NCI-H345 (cell line): ENCODE results near the gene THRB.
"Not testable (repeated sequence)": the region's sequence is repeated elsewhere in the genome, so short reads cannot be mapped to it uniquely, and the experiment has no call there.

ENCODE experiments used
- DNase-seq: peaks from one replicate; lab custom pipeline; 2025; lab: John Stamatoyannopoulos, UW

Gene THRB

DNA sequence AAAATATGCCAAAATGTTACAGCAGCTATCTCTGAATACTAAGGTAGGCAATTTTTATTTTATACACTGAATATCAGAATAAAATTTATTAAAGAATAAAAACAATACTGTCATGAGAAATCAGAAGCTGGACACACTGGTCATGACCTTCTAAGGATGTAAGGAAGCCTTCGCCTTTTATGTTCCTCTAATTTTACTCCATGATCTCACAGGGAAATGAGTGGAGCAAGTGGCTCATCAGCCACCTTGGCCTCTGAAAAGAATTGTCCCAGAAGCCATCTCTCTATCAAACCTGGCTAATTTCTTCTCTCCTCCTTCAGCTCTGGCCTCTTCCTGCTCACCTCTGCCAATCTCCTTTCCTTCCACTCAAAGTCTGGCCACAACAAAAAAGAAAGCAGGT, 48.6 kb downstream of the THRB start:
- no peak for DNase-seq

- DNase-seq = no peak
Measured at GRCh38 chr3:24443476-24443875, 51.2 kb downstream of the THRB start.

DNA sequence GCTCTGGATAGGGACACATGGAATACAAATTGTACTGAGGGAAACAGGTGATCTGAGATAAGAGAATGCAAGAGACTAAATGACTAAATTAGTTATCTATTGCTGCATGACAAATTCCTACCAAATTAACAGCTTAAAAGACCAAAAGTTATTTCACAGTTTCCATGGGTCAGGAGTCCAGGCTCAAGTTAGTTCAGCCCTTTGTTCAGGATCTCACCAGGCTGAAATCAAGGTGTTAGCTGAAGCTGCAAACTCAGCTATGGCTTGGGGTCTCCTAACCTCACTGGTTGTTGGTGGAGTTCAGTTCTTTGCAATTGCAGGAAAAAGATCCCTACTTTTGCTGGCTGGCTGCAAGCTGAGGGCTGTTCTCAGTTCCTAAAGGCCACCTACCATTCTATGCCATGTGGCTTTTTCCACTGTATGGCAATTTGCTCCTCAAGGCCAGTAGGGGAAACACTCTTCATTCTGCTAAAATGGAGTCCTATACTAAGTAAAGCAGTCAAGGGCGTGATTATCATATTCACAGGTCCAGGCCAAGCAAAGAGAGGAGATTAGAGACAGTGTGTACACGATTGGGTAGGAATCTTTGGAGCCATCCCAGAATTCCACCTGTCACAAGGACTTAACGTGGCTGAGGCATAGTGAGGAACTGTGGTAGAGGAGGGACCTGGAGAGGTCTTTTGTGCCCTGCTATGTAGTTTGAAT, 53.7 kb downstream of the THRB start:
- no peak for DNase-seq

DNA sequence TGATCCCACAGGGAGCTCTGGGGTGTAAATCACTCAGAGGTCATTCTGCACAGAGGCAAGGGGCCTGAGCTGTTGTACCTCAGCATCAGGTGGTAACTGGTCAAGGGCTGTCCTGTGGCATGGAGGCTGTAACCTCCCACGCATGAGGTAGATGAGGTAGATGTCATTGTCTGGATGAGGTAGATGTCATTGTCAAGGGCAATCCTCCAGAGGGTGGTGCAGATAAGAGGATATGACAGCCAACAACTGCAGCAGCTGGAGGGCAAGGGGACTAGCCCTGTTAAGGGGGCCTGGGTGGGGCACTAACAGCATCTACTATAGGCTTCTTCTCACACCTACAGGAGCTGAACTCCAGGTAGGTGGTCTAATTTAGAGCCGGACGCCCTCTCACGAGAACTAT, 55.6 kb downstream of the THRB start:
- no peak for DNase-seq

DNA sequence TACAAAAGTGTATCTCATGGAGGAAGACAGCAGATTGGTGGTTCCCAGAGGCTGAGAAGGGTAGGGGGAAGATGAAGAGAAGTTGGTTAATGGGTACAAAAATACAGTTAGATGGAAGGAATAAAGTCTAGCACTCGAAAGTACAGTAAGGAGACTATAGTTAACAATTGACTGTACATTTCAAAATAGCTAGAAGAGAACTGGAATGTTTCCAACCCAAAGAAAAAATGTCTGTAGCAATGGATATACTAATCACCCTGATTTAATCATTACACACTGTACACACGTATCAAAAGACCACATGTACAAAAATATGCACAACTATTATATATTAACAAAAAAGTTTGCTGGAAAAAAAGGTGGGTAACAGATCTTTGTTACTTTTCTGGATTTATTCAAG, 57.3 kb downstream of the THRB start:
- DNase-seq = no peak

- no peak for DNase-seq
Measured at GRCh38 chr3:24435584-24435983, 59.1 kb downstream of the THRB start.

DNA sequence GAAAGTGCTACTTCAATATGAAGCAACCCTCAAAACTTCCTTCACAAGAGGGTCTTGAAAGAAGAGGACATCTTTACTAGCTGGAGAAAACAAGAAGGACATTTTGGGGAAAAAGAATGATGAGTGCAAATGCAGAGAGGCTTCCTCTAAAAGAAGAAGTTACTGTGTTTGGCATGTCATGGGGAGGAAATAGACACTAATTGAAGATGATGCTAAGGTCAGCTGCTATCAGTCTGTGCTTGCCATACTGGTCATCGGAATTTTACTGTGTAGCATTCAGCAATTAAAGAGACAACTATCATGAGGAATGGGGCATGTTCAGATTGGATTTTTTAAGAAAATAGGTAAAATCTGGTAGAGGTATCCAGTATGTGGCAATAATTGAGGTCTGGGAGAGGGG, 60.0 kb downstream of the THRB start:
- DNase-seq = no peak

GRCh38 chr3:24433838-24434591, 60.6 kb downstream of the THRB start:
- no peak for DNase-seq

- no peak for DNase-seq
Measured at GRCh38 chr3:24432989-24433388, 61.7 kb downstream of the THRB start.

DNA sequence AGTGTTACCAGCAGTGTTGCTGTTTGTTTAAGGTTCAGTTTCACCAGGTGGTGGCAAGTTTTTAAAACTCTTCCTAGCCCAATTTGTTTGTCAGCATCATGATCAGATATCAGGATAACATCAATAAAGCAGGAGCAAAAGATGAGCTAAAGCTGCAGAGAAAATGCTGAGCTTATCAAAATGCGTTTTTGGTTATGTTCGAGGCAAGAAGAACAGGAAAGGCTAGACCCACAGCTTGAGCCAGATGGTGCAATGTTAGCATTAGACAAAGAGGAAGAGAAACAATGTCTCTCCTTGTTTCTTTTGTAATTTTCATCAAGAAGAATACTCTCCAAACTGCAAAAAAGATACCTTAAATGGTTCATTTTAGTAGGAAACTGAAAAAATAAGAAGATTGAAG, 66.2 kb downstream of the THRB start:
- no peak for DNase-seq

GRCh38 chr3:24426896-24427295, 67.8 kb downstream of the THRB start:
- no peak for DNase-seq

DNA sequence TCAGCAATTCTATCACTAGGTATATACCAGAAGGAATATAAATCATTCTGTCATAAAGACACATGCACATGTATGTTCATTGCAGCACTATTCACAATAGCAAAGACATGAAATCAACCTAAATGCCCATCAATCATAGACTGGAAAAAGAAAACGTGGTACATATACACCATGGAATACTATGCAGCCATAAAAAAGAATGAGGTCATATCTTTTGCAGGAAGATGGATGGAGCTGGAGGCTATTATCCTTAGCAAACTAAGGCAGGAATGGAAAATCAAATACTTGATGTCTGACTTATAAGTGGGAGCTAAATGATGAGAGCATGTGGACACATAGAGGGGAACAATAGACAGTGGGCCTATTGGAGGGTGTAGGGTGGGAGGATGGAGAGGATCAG, 73.8 kb downstream of the THRB start:
- DNase-seq = not testable (repeated sequence)

DNA sequence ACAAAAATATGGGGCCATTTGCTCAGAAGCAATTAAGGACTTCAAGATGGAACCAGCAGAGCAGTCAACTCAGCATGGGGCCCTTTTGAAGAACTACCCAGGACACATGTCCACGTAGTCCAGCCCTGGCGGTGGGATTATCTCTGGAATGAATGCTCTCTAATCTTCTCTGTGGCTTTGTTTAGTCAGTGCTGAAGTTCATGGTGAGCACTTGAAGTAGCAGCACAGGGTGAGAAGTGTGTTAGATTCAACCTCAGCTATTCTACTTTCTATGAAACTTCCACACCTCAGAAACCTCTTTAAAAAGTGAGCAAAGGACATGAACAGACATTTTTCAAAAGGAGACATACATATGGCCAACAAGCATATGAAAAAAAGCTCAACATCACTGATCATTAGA, 74.4 kb downstream of the THRB start:
- DNase-seq = no peak

DNA sequence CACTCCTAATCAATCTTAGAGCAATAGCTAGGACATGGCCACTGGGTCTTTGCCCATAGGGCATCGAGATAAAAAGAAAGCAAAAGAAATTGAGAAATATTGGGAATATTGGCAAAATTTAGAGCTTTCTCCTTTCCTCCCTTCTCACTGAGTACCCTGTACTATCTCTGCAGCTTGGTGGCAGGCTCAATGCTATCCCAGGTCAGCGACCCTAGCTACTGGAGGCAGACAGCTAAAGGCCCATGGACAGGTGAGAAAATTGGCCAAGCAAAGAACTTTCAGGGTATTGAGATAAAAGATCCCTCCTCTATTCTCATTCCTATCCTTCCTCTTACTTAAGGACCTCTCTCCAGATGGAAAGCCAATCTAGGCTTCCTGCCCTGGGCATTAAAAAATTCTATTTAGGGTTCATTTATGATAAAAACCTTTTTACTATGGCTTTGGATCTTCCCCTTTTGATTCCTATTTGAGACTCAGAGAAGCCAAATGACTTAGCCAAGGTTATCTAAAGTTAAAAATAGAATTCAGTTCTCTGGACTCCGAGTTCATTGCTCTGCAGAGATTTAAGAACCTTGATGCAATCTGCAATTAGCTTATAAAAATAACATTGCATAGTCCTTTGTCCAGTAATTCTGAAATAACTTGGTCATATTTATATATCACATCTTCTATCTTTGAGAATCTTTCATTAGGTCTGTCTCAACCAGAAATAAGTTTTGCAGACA, 75.4 kb downstream of the THRB start:
- DNase-seq = no peak

- DNase-seq = no peak
Measured at GRCh38 chr3:24417730-24418129, 76.9 kb downstream of the THRB start.

DNA sequence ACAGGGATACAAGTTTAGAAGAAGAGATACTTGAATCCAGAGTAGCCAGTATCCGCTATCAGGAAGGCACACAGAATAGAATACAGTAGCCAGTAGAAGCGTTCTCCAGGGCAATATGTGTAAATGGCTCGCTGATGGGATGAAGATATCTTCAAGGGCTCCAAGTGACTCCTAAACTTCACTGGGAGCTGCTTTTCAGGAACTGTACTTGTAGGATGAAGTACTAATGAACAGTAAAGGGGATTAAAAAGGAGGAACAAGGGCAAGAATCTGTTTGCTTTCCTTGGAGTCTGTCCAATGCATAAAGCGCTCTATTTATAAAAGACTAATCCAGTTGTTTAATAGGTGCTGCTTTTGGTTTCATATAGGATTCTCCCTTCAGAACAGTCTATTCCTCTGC, 78.4 kb downstream of the THRB start:
- no peak for DNase-seq

GRCh38 chr3:24415824-24416223, 78.8 kb downstream of the THRB start:
- DNase-seq = no peak

- DNase-seq = not testable (repeated sequence)
Measured at GRCh38 chr3:24413662-24414061, 81.0 kb downstream of the THRB start.

- DNase-seq = no peak
Measured at GRCh38 chr3:24410860-24411259, 83.8 kb downstream of the THRB start.

DNA sequence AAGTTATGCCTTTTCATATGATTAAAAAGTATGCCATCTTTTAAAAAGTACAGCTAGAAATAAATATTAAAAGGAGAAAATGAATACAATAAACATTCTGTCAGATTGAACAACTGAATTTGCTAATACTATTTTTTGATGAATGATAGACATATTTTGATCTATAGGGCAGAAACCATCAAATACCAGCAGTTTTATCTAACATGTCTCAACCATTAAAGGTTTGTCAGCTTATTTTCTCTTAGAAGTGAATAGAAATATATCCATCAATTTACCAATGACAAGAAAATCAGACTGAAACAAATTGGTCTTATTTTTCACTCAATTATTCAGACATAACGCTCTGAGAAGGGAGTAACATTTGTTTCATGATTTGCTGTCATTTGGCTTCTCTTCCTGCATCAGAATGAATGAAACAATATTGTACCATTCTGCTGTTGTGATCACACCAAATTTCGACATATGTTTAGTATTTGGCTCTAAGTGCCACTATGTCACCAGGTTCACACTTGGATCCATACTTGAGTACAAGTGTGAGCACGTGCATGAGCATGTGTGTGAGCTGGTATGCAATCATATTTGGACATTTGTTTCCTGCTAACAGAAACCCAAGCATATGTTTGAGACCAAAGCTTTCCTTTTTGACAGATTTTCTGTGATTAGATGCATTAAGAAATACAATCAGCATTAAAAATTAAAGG, 86.5 kb downstream of the THRB start:
- DNase-seq = no peak

DNA sequence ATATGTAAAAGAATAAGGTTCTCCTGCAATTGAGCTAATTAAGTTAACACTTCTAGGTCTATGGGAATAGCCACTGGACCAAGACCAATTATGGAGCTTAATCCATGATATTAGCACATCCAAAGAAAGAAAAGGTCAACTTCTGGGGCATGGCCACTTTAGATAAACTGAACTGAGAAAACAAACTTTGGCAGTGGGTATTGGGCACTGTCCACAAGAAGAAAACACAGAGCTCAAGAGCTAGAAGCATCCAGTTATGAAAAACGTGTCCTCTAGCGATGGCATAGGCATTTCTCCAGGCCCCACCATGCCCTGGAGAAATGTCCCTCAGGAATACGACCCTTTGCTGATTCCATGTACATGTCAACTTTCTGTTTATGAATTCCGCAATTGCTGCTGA, 87.8 kb downstream of the THRB start:
- DNase-seq = no peak

DNA sequence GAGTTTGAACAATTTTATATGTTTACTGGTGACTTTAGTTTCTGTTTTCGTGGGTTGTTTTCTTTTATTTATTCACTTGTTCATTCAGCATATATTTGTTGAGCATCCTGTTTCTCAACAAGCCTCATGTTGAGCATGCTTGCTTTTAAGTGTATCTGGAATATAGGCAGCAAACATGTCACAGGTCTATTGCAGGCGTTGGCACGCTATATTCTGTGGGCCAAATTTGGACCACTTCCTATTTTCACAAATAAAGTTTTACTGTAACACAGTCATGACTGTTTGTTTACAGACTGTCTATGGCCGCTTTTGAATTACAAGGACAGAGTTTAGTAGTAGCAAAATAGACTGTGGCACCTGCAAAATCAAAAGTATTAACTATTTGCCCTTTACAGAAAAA, 89.6 kb downstream of the THRB start:
- no peak for DNase-seq

DNA sequence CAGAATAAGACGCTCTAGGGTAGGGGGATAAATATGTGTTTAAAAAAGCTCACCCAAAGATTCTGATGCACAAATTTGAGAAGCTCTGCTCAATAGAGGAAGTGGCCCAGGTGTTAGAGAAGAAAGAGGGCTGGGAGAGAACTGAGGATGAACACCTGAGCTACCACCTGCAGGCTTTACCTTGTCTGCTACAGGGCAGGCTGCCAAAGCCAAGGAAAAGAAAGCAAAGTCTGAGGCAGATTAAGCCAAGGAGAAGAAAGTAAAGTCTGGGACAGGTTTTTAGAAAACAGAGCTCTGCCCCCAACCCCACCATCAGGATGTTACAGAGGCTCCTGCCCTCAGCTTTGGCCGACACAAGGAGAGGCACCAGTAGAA, 92.9 kb downstream of the THRB start:
- DNase-seq = no peak
